HG03095 (cell line): ENCODE results near the gene RHEB.
A peak's percentile ranks its signal among the peaks of the same experiment; 100 is the strongest.

Experiments
- ATAC-seq: cut with Tn5 transposase; IDR thresholded peaks from one replicate; pipeline ENCODE4 v1.9.1; 2021; ENCODE audit warnings: moderate library complexity; ENCODE audit not compliant: unreplicated experiment

The RHEB gene, protein sequence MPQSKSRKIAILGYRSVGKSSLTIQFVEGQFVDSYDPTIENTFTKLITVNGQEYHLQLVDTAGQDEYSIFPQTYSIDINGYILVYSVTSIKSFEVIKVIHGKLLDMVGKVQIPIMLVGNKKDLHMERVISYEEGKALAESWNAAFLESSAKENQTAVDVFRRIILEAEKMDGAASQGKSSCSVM

GRCh38 chr7:151519765-151520418, at the start of gene RHEB:
Gene RHEB, minus strand, starts transcription at chr7:151519895. Its CDS starts 384 bp downstream, at chr7:151519511.
- peak; percentile 72 for ATAC-seq

- no peak for ATAC-seq
Observed at GRCh38 chr7:151566897-151567320, 47.2 kb upstream of the RHEB start.

- no peak for ATAC-seq
Observed at GRCh38 chr7:151565541-151565940, 45.8 kb upstream of the RHEB start.

- ATAC-seq, result no peak
Observed at GRCh38 chr7:151560243-151560642, 40.5 kb upstream of the RHEB start.

GRCh38 chr7:151559557-151560183, 40.0 kb upstream of the RHEB start:
- no peak for ATAC-seq

GRCh38 chr7:151558575-151558974, 38.9 kb upstream of the RHEB start:
- no peak for ATAC-seq

- ATAC-seq, result no peak
Observed at GRCh38 chr7:151556592-151556991, 36.9 kb upstream of the RHEB start.

GRCh38 chr7:151553356-151553755, 33.7 kb upstream of the RHEB start:
- ATAC-seq, result no peak

DNA sequence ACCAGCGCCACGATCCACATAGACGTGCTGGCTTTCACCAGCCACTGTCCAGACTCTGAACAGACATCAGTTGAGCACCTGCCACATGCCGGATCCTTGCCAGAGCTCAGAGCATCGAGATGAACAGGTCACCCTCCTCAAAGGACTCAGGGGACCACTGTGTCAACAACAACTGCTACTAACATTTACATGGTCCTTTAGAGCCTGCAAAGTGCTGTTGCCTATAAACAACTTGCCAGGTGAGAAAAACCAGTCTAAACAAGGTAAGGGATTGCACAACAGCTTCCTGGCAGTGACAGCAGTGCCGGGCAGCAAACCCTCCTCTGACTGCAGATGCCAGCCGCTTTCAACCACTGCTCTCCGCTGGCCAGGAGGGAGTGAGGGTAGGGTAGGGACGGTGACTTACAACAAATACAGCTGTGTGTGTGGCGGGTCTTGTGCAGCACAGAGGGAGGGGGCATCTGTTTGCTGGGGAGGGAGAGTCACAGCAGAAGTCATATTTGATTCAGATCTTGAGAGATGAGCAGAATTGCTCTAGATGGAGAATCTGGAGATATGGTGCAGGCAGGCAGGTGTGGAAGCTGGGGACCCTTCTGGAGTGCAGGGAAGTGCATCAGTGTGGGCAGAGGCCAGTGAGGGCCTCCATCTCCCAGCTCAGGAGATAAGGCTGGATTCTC, 32.8 kb upstream of the RHEB start:
- no peak for ATAC-seq

DNA sequence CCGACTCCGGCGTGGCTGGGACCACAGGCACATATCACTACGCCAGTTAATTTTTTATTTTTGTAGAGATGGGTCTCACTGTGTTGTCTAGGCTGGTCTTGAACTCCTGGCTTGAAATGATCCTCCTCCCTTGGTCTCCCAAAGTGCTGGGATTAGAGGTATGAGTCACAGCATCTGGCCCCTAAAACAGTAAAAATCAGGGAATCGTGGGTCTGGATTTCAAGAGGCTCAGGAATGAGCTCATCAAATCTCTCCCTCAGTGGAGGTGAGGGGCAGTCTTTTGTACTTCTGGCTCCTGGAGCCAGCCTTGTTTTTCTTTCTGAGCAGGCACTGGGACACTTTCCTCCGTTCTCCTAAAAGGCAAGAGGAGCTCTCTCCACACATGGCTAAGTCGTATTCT, 32.1 kb upstream of the RHEB start:
- ATAC-seq, result no peak

DNA sequence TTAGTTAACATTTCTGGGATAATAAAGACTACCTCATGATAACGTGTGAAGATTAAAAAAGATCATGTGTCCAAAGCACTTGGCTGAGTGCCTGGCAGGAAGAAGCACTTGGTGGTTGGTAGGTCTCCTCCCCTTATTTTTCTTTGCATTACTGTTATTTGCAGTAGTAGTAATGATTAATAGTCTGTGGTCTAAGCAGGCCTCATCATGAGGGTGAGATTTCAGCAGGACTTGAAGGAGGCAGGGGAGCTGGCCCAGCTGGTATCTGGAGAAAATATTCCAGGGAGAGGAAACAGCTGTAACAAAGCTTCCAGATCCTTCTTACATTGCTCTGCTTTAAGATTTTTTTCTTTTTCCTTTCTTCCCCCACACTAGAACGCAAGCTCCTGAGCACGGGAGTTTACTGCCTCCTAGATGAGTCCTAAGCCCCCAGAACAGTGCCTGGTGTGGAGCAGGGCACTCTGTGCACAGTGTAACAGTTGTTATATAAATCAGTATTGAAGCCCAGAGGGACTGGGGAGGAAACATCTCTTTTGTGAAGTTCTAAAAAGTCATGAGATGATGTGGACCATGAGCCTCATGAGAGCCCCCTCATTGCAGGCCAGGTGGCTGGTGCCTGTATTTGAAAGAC, 31.1 kb upstream of the RHEB start:
- ATAC-seq, result no peak

DNA sequence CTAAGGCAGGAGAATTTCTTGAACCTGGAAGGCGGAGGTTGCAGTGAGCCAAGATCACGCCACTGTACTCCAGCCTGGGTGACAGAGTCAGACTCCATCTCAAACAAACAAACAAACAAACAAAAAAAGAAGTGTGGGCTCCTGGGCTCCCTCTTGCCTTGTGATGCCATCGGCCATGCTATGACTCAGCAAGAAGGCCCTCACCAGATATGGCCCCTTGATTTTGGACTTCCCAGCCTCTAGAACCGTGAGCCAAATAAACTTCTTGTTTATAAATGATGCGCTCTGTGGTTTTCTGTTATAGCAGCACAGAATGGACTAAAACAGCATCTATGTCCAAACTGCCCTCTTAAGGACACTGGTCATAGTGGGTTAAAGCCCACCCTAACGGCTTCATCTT, 29.9 kb upstream of the RHEB start:
- no peak for ATAC-seq

GRCh38 chr7:151549083-151549482, 29.4 kb upstream of the RHEB start:
- ATAC-seq, result no peak

DNA sequence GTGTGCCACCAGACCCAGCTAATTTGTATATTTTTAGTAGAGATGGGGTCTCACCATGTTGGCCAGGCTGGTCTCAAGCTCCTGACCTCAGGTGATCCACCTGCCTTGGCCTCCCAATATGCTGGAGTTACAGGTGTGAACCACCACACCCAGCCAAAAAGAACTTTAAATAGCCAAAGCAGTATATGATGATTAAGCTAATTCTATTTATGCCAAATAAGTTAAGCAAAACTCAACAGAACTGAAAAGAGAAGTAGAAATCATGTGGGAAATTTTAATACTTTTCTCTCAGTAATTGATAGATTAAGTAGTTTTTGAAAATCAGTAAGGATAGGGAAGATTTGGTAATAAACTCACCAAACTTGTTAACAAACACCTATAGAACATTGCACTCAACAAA, 24.5 kb upstream of the RHEB start:
- ATAC-seq, result no peak

DNA sequence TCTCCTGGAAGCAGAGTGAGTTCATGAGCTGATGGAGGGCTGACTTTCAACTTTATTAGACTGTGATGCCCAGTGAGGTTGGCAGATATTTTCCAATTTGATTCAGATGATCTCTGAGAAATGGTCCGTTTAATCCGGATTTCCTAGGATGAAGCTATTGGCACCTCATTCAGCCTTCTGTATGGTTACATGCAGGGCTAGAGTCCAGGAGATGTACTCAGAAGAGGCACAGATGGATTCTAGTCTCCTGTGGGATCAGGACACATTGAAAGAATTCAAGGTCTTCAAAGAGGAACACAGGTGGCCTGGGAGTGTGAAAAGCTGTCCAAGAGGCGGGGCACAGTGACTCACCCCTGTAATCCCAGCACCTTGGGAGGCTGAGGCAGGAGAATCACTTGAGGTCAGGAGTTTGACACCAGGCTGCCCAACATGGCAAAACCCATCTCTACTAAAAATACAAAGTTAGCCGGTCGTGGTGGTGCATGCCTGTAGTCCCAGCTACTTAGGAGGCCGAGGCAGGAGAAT, 23.0 kb upstream of the RHEB start:
- ATAC-seq, result no peak

GRCh38 chr7:151541709-151542499, 22.2 kb upstream of the RHEB start:
- ATAC-seq, result no peak

DNA sequence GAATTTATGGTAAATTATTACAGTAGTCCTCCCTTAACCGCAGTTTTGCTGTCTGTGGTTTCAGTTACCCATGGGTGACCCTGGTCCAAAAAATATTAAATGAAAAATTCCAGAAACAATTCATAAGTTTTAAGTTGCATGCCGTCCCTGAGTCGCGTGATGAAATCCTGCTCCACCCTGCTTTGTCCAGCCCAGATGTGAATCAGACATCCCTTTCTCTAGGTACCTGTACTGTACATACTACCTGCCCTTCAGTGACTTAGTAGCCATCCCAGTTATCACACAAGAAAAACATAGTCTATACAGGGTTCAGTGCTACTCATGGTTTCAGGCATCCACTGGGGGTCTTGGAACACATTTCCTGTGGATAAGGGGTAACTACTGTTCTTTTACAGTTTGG, 20.5 kb upstream of the RHEB start:
- no peak for ATAC-seq

DNA sequence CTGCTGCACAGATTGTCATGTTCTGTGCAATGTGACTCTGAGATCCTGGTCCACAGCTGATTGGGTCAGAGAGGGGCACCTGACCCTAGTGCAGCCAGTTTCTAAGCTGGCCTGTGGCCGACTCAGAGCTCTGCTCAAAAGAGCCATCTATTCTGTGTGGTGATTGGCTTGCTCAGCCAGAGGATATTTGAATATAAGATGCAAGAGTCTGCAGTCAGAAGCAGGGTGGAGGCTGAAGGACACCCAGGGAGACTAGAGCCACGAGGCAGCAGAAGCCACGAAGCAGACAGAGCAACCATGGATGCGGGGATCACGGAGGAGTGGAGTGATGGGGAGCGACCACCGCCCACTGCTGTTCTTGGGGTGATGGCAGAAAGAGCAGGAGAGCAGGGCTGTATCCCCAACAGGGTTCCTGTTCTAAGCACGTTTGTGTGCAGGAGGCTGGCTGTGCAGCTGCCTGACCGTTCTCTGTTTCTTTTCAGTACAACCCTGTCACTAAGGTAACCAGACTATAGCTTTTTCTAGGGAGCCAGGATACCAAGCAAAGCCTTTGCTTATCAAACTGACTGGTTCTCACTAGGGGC, 19.5 kb upstream of the RHEB start:
- peak; percentile 84 for ATAC-seq

- no peak for ATAC-seq
Observed at GRCh38 chr7:151537818-151538561, 18.3 kb upstream of the RHEB start.
